ENCODE measurements around the gene TUBGCP3. TPM values are rescaled to one million over a fixed set of nuclear protein-coding genes. Genes with fewer than 3 reads are reported as not detected.

The TUBGCP3 gene
- 10 to 100 TPM; 23.3 to 43.6 (median 30.0) TPM for total RNA-seq

GRCh38 chr13:112587764-112588489 lies at the start of gene TUBGCP3:
Gene TUBGCP3, minus strand, starts transcription at chr13:112588153. Its CDS starts 173 bp downstream, at chr13:112587980.
- H3K27ac ChIP-seq: peak within 1 kb of the TSS; percentile 91 to 100 (median 98)
- WGBS, 2 donors (ENCODE audit: low coverage in 1 of 2): 0% methylated on average over 52 of the region's 77 CpGs; no CpG with 5 or more reads in 1 of the 2 donors
- peaks cover 3 to 17% (median 15%) of the 10 kb centered on the region in 4 donors for H3K4me1 ChIP-seq
- peak within 1 kb of the TSS; percentile 81 to 99 (median 93) for H3K4me3 ChIP-seq
- intact Hi-C loops (cut with DNase I; ENCODE audit: low total_unique reads) (no loop called here), in situ Hi-C loops (cut with MboI; ENCODE audit: low pct_ligation_motif_present in 1 of 4, low pct_unique_long_range_greater_than_20kb in 1 of 4, low sequenced_read_pairs in 3 of 4) (no loop called here)
- DNase-seq: peak; percentile 86
- no peaks in the 10 kb centered on the region for H3K36me3 ChIP-seq
- H3K27me3 ChIP-seq: no peaks in the 10 kb centered on the region
- H3K9me3 ChIP-seq: no peaks in the 10 kb centered on the region
- TF ChIP-seq EP300 (IDR thresholded peaks at IDR 0.05; ENCODE audit: low read depth) (no peak), POLR2AphosphoS5 (IDR thresholded peaks at IDR 0.05) (peak; percentile 63 to 75 (median 68)), POLR2A (IDR thresholded peaks at IDR 0.05) (peak; percentile 46)
- TF ChIP-seq, protein P1, sequence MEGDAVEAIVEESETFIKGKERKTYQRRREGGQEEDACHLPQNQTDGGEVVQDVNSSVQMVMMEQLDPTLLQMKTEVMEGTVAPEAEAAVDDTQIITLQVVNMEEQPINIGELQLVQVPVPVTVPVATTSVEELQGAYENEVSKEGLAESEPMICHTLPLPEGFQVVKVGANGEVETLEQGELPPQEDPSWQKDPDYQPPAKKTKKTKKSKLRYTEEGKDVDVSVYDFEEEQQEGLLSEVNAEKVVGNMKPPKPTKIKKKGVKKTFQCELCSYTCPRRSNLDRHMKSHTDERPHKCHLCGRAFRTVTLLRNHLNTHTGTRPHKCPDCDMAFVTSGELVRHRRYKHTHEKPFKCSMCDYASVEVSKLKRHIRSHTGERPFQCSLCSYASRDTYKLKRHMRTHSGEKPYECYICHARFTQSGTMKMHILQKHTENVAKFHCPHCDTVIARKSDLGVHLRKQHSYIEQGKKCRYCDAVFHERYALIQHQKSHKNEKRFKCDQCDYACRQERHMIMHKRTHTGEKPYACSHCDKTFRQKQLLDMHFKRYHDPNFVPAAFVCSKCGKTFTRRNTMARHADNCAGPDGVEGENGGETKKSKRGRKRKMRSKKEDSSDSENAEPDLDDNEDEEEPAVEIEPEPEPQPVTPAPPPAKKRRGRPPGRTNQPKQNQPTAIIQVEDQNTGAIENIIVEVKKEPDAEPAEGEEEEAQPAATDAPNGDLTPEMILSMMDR (IDR thresholded peaks at IDR 0.05): peak in 3 of 5 experiments; percentile 21 to 66 (median 21)

DNA sequence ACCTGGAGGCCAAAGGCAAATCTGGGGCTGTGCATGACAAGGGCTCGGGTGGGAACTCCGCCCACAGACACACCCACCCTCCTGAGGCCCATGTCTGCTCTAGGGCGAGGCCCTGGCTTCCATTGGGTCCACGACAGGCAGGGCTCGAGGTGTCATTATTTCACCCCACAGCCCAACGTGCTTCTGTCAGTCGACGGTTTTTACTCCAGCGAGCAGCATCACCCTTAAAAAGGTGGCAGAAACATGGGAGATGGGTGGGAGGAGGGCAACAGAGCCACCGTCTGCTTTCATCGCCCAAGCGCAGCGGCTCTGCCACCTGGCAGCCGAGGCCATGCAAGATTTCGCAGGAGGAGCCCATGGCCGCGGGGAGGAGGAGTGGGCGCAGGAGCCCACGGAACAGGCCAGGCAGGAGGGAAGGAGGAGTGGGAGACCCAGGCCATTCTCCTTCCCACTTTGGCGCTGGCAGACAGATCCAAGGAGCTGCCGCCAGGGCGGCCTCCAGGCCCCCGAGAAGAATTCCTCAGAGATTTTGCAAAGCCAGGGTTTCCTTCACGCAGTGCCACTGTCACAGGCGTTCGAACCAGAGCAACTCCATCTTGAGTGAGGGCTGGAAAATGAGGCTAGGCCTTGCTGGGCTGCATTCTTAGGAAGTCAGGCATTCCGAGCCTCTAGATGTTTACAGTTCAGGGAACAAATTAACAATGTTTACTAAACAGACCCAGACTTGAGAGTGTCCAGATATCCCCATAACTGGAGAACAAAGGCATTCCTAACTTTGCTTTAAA lies 49.3 kb upstream of the TUBGCP3 start:
- WGBS, 2 donors (ENCODE audit: low coverage in 1 of 2): 67 to 80% methylated on average over 1 to 27 of the region's 27 CpGs
- Histone ChIP-seq H3K27me3 (peaks cover 55% of the 10 kb centered on the region), H3K9me3 (no peaks in the 10 kb centered on the region), H3K4me3 (no peak overlapping the region), H3K4me1 (peaks cover 0 to 9% (median 0%) of the 10 kb centered on the region in 4 donors), H3K36me3 (no peaks in the 10 kb centered on the region), H3K27ac (no peak overlapping the region)
- DNase-seq: no peak
- intact Hi-C loops (cut with DNase I; ENCODE audit: low total_unique reads) (no loop called here), in situ Hi-C loops (cut with MboI; ENCODE audit: low pct_ligation_motif_present in 1 of 4, low pct_unique_long_range_greater_than_20kb in 1 of 4, low sequenced_read_pairs in 3 of 4) (loop anchor here (10.0 to 25.0 kb wide), 2 partner anchors 58 to 225 kb away; partner anchors contain the start of gene ATP11A (in 1 of the 4))
- TF ChIP-seq POLR2AphosphoS5 (IDR thresholded peaks at IDR 0.05) (peak in 1 of 3 donors; percentile 18), POLR2A (IDR thresholded peaks at IDR 0.05) (no peak)

GRCh38 chr13:112636401-112636975 lies 48.5 kb upstream of the TUBGCP3 start:
- no peak for DNase-seq
- no peaks in the 10 kb centered on the region for H3K36me3 ChIP-seq
- no peak overlapping the region for H3K4me3 ChIP-seq
- peaks cover 55% of the 10 kb centered on the region for H3K27me3 ChIP-seq
- no peak for TF ChIP-seq POLR2AphosphoS5 (IDR thresholded peaks at IDR 0.05)
- no peak for TF ChIP-seq POLR2A (IDR thresholded peaks at IDR 0.05)
- TF ChIP-seq, protein P1 (IDR thresholded peaks at IDR 0.05): no peak
- no peak for TF ChIP-seq EP300 (IDR thresholded peaks at IDR 0.05; ENCODE audit: low read depth)
- in situ Hi-C loops (cut with MboI; ENCODE audit: low pct_ligation_motif_present in 1 of 4, low pct_unique_long_range_greater_than_20kb in 1 of 4, low sequenced_read_pairs in 3 of 4) (loop anchor here (10.0 to 25.0 kb wide), 2 partner anchors 58 to 226 kb away; partner anchors contain the start of gene ATP11A (in 1 of the 4)), intact Hi-C loops (cut with DNase I; ENCODE audit: low total_unique reads) (no loop called here)
- 88% methylated on average over 19 of the region's 19 CpGs; no CpG with 5 or more reads in 1 of the 2 donors for WGBS, 2 donors (ENCODE audit: low coverage in 1 of 2)
- H3K4me1 ChIP-seq: peaks cover 0 to 9% (median 0%) of the 10 kb centered on the region in 4 donors
- no peaks in the 10 kb centered on the region for H3K9me3 ChIP-seq
- no peak overlapping the region for H3K27ac ChIP-seq

DNA sequence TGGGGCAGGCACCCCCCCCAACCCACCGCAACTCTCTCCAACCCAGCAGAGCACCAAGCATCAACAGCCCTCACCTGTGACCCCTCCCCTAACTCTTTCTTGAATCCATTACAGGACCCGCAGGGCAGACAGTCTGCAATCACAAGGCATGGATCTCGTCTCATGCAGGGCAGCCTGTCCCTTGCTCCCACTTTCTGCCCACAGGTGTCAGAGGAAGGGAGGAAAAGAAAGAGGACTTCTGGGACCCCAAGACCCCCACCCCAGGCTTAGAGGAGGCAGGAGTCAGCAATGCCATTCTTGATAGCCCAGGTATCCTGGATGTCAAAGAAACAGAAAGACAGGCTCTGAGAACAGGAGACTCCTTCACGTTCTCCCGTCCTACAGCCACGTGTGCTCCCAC lies 47.4 kb upstream of the TUBGCP3 start:
- Histone ChIP-seq H3K36me3 (no peaks in the 10 kb centered on the region), H3K27ac (no peak overlapping the region), H3K9me3 (no peaks in the 10 kb centered on the region), H3K4me1 (peaks cover 0 to 7% (median 0%) of the 10 kb centered on the region in 4 donors), H3K27me3 (peaks cover 50% of the 10 kb centered on the region), H3K4me3 (no peak overlapping the region)
- 29 to 31% methylated on average over 4 to 6 of the region's 6 CpGs for WGBS, 2 donors (ENCODE audit: low coverage in 1 of 2)
- intact Hi-C loops (cut with DNase I; ENCODE audit: low total_unique reads) (no loop called here), in situ Hi-C loops (cut with MboI; ENCODE audit: low pct_ligation_motif_present in 1 of 4, low pct_unique_long_range_greater_than_20kb in 1 of 4, low sequenced_read_pairs in 3 of 4) (loop anchor here (10.0 to 25.0 kb wide), 2 partner anchors 59 to 227 kb away; partner anchors contain the start of gene ATP11A (in 1 of the 4))
- no peak for TF ChIP-seq EP300 (IDR thresholded peaks at IDR 0.05; ENCODE audit: low read depth)
- DNase-seq: no peak
